Stomach (tissue), 4 donors: ENCODE measurements around the gene TRMT10C.

Source experiments
- EP300 ChIP-seq: sonication (generic); formaldehyde crosslinking; IDR thresholded peaks from one replicate; pipeline ENCODE4 v1.6.1; 2017; ENCODE audit warnings: antibody characterized with exemption
- POLR2A ChIP-seq, 4 donors: fragments of 450-650 bp; IDR thresholded peaks; one replicate each; pipeline ENCODE4 v1.6.1; 2016; ENCODE audit warnings: antibody characterized with exemption in 4 of 4, control low read depth in 2 of 4, mild to moderate bottlenecking in 1 of 4, moderate library complexity in 1 of 4
- TF ChIP-seq, protein P1 (sequence below), 7 experiments: fragments of 450-650 bp in 4 of 7; fragments of 200-600 bp in 3 of 7; sonication (generic) in 3 of 7; IDR thresholded peaks; one replicate each; pipeline ENCODE4 v1.5.1; 2016 to 2019; ENCODE audit warnings: antibody characterized with exemption in 7 of 7, control low read depth in 2 of 7, mild to moderate bottlenecking in 1 of 7

DNA sequence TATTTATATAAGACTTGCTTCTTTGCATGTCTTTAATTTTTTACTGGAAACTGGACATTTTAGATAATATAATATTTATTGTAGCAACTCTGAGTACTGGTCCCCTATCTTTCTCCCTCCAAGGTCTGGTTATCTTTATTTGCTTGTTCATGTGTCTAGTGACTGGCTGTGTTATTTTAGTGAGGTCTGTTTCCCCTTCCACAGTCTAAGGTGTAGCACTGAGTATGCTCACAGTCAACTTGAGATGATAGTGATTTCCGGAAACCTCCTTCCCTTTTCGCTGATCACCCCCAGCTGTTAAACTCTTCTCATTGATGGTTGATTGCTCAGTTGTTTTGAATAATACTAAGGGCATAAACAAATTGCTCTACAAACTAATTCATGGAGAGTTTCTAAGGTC, 49.4 kb downstream of the TRMT10C start:
- TF ChIP-seq EP300 (no peak), POLR2A (IDR thresholded peaks at IDR 0.05) (no peak)
- TF ChIP-seq, protein P1, sequence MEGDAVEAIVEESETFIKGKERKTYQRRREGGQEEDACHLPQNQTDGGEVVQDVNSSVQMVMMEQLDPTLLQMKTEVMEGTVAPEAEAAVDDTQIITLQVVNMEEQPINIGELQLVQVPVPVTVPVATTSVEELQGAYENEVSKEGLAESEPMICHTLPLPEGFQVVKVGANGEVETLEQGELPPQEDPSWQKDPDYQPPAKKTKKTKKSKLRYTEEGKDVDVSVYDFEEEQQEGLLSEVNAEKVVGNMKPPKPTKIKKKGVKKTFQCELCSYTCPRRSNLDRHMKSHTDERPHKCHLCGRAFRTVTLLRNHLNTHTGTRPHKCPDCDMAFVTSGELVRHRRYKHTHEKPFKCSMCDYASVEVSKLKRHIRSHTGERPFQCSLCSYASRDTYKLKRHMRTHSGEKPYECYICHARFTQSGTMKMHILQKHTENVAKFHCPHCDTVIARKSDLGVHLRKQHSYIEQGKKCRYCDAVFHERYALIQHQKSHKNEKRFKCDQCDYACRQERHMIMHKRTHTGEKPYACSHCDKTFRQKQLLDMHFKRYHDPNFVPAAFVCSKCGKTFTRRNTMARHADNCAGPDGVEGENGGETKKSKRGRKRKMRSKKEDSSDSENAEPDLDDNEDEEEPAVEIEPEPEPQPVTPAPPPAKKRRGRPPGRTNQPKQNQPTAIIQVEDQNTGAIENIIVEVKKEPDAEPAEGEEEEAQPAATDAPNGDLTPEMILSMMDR (IDR thresholded peaks at IDR 0.05): no peak
